ENCODE data around the gene EYA4. TPM values are rescaled to one million over a fixed set of nuclear protein-coding genes. Genes with fewer than 3 reads are reported as not detected.

Gene EYA4
- total RNA-seq, 1 donor from 2014 or later = 8.1 TPM

DNA sequence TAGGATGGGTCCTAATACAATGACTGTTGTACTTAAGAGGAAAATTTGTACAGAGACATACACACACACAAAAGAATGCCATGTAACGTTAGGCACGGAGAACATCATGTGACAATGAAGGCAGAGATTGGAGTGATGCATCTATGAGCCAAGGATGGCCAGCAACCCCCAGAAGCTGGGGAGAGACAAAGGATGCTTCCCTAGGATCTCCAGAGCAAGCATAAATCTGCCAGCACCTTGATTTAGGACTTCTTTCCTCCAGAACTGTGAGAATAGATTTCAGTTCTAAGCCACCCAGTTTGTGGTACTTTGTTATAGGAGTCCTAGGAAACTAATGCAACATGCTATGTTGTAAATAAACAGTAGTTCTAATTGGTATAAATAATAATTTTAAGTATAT lies 25.0 kb downstream of the EYA4 start:
- no peak for DNase-seq (ENCODE audit: low spot score)
- no peaks in the 10 kb centered on the region for H3K9me3 Mint-ChIP-seq (ENCODE audit: unreplicated experiment)
- H3K4me1 Mint-ChIP-seq (ENCODE audit: unreplicated experiment) = no peaks in the 10 kb centered on the region
- peaks cover 6% of the 10 kb centered on the region for H3K36me3 Mint-ChIP-seq (ENCODE audit: low read depth, unreplicated experiment)
- TF ChIP-seq, protein P1, sequence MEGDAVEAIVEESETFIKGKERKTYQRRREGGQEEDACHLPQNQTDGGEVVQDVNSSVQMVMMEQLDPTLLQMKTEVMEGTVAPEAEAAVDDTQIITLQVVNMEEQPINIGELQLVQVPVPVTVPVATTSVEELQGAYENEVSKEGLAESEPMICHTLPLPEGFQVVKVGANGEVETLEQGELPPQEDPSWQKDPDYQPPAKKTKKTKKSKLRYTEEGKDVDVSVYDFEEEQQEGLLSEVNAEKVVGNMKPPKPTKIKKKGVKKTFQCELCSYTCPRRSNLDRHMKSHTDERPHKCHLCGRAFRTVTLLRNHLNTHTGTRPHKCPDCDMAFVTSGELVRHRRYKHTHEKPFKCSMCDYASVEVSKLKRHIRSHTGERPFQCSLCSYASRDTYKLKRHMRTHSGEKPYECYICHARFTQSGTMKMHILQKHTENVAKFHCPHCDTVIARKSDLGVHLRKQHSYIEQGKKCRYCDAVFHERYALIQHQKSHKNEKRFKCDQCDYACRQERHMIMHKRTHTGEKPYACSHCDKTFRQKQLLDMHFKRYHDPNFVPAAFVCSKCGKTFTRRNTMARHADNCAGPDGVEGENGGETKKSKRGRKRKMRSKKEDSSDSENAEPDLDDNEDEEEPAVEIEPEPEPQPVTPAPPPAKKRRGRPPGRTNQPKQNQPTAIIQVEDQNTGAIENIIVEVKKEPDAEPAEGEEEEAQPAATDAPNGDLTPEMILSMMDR (IDR thresholded peaks at IDR 0.05; ENCODE audit: unreplicated experiment) = no peak
- no peak overlapping the region for H3K4me3 Mint-ChIP-seq (ENCODE audit: unreplicated experiment)
- no peak overlapping the region for H3K27ac Mint-ChIP-seq (ENCODE audit: unreplicated experiment)
- H3K27me3 Mint-ChIP-seq (ENCODE audit: unreplicated experiment) = peaks cover 2% of the 10 kb centered on the region

- no peak overlapping the region for H3K27ac Mint-ChIP-seq (ENCODE audit: unreplicated experiment)
These were observed 27.5 kb downstream of the EYA4 start for GRCh38 chr6:133268621-133269020.

DNA sequence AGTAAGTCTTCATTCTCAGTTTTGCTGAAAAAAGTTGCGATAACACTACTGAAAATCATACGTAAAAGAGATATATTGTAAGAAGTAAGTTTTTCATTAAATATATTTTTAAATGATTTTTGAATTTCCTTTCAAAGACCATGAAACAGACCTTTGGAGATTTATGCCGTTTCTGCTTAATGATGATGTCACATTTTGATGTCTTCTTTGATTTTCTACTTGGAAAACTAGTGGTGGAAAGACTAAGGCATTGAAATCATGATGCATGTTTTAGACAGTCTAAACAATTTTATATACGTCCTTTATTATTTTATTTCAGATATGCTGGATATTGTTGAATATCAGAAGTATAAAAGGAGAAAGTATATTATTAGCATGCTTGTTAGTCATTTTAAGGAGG lies 33.7 kb downstream of the EYA4 start:
- TF ChIP-seq, protein P1 (IDR thresholded peaks at IDR 0.05; ENCODE audit: unreplicated experiment) = no peak
- Mint-ChIP-seq H3K4me3 (ENCODE audit: unreplicated experiment) (no peak overlapping the region), H3K9me3 (ENCODE audit: unreplicated experiment) (no peaks in the 10 kb centered on the region), H3K4me1 (ENCODE audit: unreplicated experiment) (no peaks in the 10 kb centered on the region), H3K27me3 (ENCODE audit: unreplicated experiment) (peaks cover 4% of the 10 kb centered on the region), H3K36me3 (ENCODE audit: low read depth, unreplicated experiment) (peaks cover 10% of the 10 kb centered on the region), H3K27ac (ENCODE audit: unreplicated experiment) (no peak overlapping the region)
- no peak for DNase-seq (ENCODE audit: low spot score)

More at GRCh38 chr6:133268621-133269020, 27.5 kb downstream of the EYA4 start:
- TF ChIP-seq, protein P1 (IDR thresholded peaks at IDR 0.05; ENCODE audit: unreplicated experiment) = no peak
- Mint-ChIP-seq H3K4me1 (ENCODE audit: unreplicated experiment) (no peaks in the 10 kb centered on the region), H3K4me3 (ENCODE audit: unreplicated experiment) (no peak overlapping the region), H3K9me3 (ENCODE audit: unreplicated experiment) (no peaks in the 10 kb centered on the region), H3K36me3 (ENCODE audit: low read depth, unreplicated experiment) (peaks cover 10% of the 10 kb centered on the region), H3K27me3 (ENCODE audit: unreplicated experiment) (peaks cover 4% of the 10 kb centered on the region)
- no peak for DNase-seq (ENCODE audit: low spot score)

GRCh38 chr6:133275213-133275612 lies 34.1 kb downstream of the EYA4 start:
- Mint-ChIP-seq H3K27ac (ENCODE audit: unreplicated experiment) (no peak overlapping the region), H3K4me1 (ENCODE audit: unreplicated experiment) (no peaks in the 10 kb centered on the region), H3K9me3 (ENCODE audit: unreplicated experiment) (no peaks in the 10 kb centered on the region), H3K27me3 (ENCODE audit: unreplicated experiment) (peaks cover 4% of the 10 kb centered on the region), H3K36me3 (ENCODE audit: low read depth, unreplicated experiment) (peaks cover 10% of the 10 kb centered on the region), H3K4me3 (ENCODE audit: unreplicated experiment) (no peak overlapping the region)
- DNase-seq (ENCODE audit: low spot score) = no peak
- TF ChIP-seq, protein P1 (IDR thresholded peaks at IDR 0.05; ENCODE audit: unreplicated experiment) = no peak

- no peaks in the 10 kb centered on the region for H3K36me3 Mint-ChIP-seq (ENCODE audit: low read depth, unreplicated experiment)
- H3K4me1 Mint-ChIP-seq (ENCODE audit: unreplicated experiment) = peaks cover 12% of the 10 kb centered on the region
- no peak overlapping the region for H3K27ac Mint-ChIP-seq (ENCODE audit: unreplicated experiment)
- H3K4me3 Mint-ChIP-seq (ENCODE audit: unreplicated experiment) = no peak overlapping the region
- H3K9me3 Mint-ChIP-seq (ENCODE audit: unreplicated experiment) = no peaks in the 10 kb centered on the region
- DNase-seq (ENCODE audit: low spot score) = no peak
- peaks cover 1% of the 10 kb centered on the region for H3K27me3 Mint-ChIP-seq (ENCODE audit: unreplicated experiment)
- TF ChIP-seq, protein P1 (IDR thresholded peaks at IDR 0.05; ENCODE audit: unreplicated experiment) = no peak
These were observed 36.2 kb downstream of the EYA4 start for GRCh38 chr6:133277228-133277899.

Measured in endothelial cell (in vitro differentiated cells).